GM13976 (cell line): ENCODE measurements around the gene ST3GAL3.

Experiments
- DNase-seq: peaks from one replicate; pipeline ENCODE4 v3.0.0; 2012; ENCODE audit warnings: low spot score
- CTCF ChIP-seq: IDR thresholded peaks from 2 replicates; pipeline ENCODE4 v1.5.1; 2012; ENCODE audit warnings: borderline replicate concordance, mild to moderate bottlenecking; ENCODE audit not compliant: insufficient read depth; ENCODE audit errors: extremely low read depth, missing control alignments, control extremely low read depth
- in situ Hi-C: fragments of 300-500 bp; cut with MboI; formaldehyde crosslinking; loops from one replicate; pipeline ENCODE4 v1.12.0; 2022; ENCODE audit warnings: low sequenced_read_pairs, mixed read lengths, inconsistent platforms; ENCODE audit not compliant: unreplicated experiment

The ST3GAL3 gene

GRCh38 chr1:43668956-43669355 lies 38.4 kb upstream of the ST3GAL3 start:
- no peak for TF ChIP-seq CTCF
- DNase-seq = no peak
- in situ Hi-C loops = no loop called here

GRCh38 chr1:43669878-43670277 lies 37.5 kb upstream of the ST3GAL3 start:
- no peak for TF ChIP-seq CTCF
- no peak for DNase-seq
- in situ Hi-C loops = no loop called here

- in situ Hi-C loops = no loop called here
- DNase-seq = no peak
- no peak for TF ChIP-seq CTCF
Measured at GRCh38 chr1:43671193-43671592, 36.1 kb upstream of the ST3GAL3 start.

GRCh38 chr1:43671626-43672330 lies 35.6 kb upstream of the ST3GAL3 start:
- DNase-seq = no peak
- TF ChIP-seq CTCF = no peak
- in situ Hi-C loops = no loop called here

- no peak for DNase-seq
- TF ChIP-seq CTCF = no peak
- in situ Hi-C loops = no loop called here
Measured at GRCh38 chr1:43673261-43673660, 34.1 kb upstream of the ST3GAL3 start.

- in situ Hi-C loops = no loop called here
- TF ChIP-seq CTCF = no peak
- DNase-seq = no peak
Measured at GRCh38 chr1:43678940-43679339, 28.4 kb upstream of the ST3GAL3 start.

- DNase-seq = no peak
- in situ Hi-C loops = no loop called here
- no peak for TF ChIP-seq CTCF
Measured at GRCh38 chr1:43683560-43683959, 23.8 kb upstream of the ST3GAL3 start.
